A549 (cell line): ENCODE data around the gene ZNF394. TPM values are rescaled to one million over a fixed set of nuclear protein-coding genes. Genes with fewer than 3 reads are reported as not detected.

Experiments
- ATAC-seq, 2 experiments: fragments of 200-7000 bp in 1 of 2; fragments of >200 bp in 1 of 2; cut with Nextera tagmentation in 1 of 2; cut with Tn5 transposase in 1 of 2; 3 replicates each; pipeline versions ENCODE4 v1.8.0 to v1.9.1; 2018 to 2020; ENCODE audit warnings: mild to moderate bottlenecking in 1 of 2, moderate library complexity in 1 of 2
- CTCF ChIA-PET: fragments of 300-600 bp; sonication (Branson Sonifier 250); formaldehyde crosslinking; extraction: SDS; loops from one replicate; lab custom pipeline; 2021; ENCODE audit warnings: antibody characterized with exemption, inconsistent platforms; lab: Yijun Ruan, JAX
- POLR2A ChIA-PET: fragments of 350-600 bp; formaldehyde crosslinking; extraction: SDS; loops from one replicate; lab custom pipeline; 2021; ENCODE audit warnings: antibody characterized with exemption, inconsistent platforms; lab: Yijun Ruan, JAX
- DNase-seq, 2 experiments: peaks; one replicate each; pipeline versions ENCODE4 v3.0.0 to v3.0.0-alpha.2; 2011 to 2016; ENCODE audit warnings: low read depth in 1 of 2, low spot score in 1 of 2
- FAIRE-seq: peaks from 2 replicates; lab custom pipeline; 2011; peaks lifted over from hg19 to GRCh38; lab: Jason Lieb, UNC
- H3K27ac ChIP-seq, 2 experiments: fragments of >200 bp; sonication (Bioruptor Twin); formaldehyde crosslinking; 3 replicates each; pipeline ENCODE4 v1.5.1; 2016 to 2017
- H3K4me1 ChIP-seq: fragments of >200 bp; sonication (Bioruptor Twin); formaldehyde crosslinking; 3 replicates; pipeline ENCODE4 v1.6.1; 2016
- H3K4me2 ChIP-seq: fragments of >200 bp; sonication (Bioruptor Twin); formaldehyde crosslinking; 3 replicates; pipeline ENCODE4 v1.6.1; 2016
- H3K4me3 ChIP-seq: fragments of >200 bp; sonication (Bioruptor Twin); formaldehyde crosslinking; 3 replicates; pipeline ENCODE4 v1.5.1; 2016
- H3K9me3 ChIP-seq: fragments of >200 bp; sonication (Bioruptor Twin); formaldehyde crosslinking; 3 replicates; pipeline ENCODE4 v1.6.1; 2016
- ATOH8 ChIP-seq: fragments of 250-450 bp; sonication (Bioruptor Pico); IDR thresholded peaks from 2 replicates; pipeline ENCODE4 v1.5.0; 2020; ENCODE audit warnings: low read depth, mild to moderate bottlenecking, moderate library complexity
- BCL3 ChIP-seq: fragments of >200 bp; sonication (Bioruptor Twin); formaldehyde crosslinking; IDR thresholded peaks from 3 replicates; pipeline ENCODE4 v1.6.1; 2016
- CBX8 ChIP-seq: fragments of 200-600 bp; sonication (generic); IDR thresholded peaks from 2 replicates; pipeline ENCODE4 v1.6.1; 2016
- CTCF ChIP-seq: fragments of >200 bp; sonication (Bioruptor Twin); formaldehyde crosslinking; IDR thresholded peaks from 3 replicates; pipeline ENCODE4 v1.5.1; 2016
- E2F6 ChIP-seq: IDR thresholded peaks from 2 replicates; pipeline ENCODE4 v1.6.1; 2012; ENCODE audit warnings: low read depth, borderline replicate concordance
- EHF ChIP-seq: fragments of 250-450 bp; sonication (Bioruptor Pico); IDR thresholded peaks from 2 replicates; pipeline ENCODE4 v1.5.0; 2020; ENCODE audit warnings: mild to moderate bottlenecking
- EP300 ChIP-seq, 2 experiments: fragments of >200 bp; sonication (Bioruptor Twin); formaldehyde crosslinking; IDR thresholded peaks; 2 replicates in 1 of 2; 3 replicates in 1 of 2; pipeline ENCODE4 v1.6.1; 2016 to 2017
- FOSL2 ChIP-seq, 2 experiments: fragments of 450-650 bp in 1 of 2; fragments of >200 bp in 1 of 2; sonication (Bioruptor Twin) in 1 of 2; formaldehyde crosslinking; IDR thresholded peaks; 2 replicates each; pipeline versions ENCODE4 v1.5.0 to v1.6.1; 2016 to 2020; ENCODE audit warnings: mild to moderate bottlenecking in 1 of 2, moderate library complexity in 1 of 2
- GATA3 ChIP-seq: IDR thresholded peaks from 2 replicates; pipeline ENCODE4 v1.6.1; 2012; ENCODE audit warnings: borderline replicate concordance
- HOXA7 ChIP-seq: fragments of 250-450 bp; sonication (Bioruptor Pico); IDR thresholded peaks from 2 replicates; pipeline ENCODE4 v1.5.0; 2020; ENCODE audit warnings: mild to moderate bottlenecking, moderate library complexity
- HOXB5 ChIP-seq: fragments of 250-450 bp; sonication (Bioruptor Pico); IDR thresholded peaks from 2 replicates; pipeline ENCODE4 v1.5.0; 2020; ENCODE audit warnings: mild to moderate bottlenecking, moderate library complexity
- JUN ChIP-seq, 2 experiments: fragments of >200 bp; sonication (Bioruptor Twin); formaldehyde crosslinking; IDR thresholded peaks; 2 replicates in 1 of 2; 3 replicates in 1 of 2; pipeline ENCODE4 v1.6.1; 2016 to 2017
- KDM5A ChIP-seq: fragments of 200-600 bp; sonication (generic); IDR thresholded peaks from 2 replicates; pipeline ENCODE4 v1.6.1; 2016; ENCODE audit warnings: antibody characterized with exemption, mild to moderate bottlenecking
- MAX ChIP-seq: IDR thresholded peaks from 2 replicates; pipeline ENCODE4 v1.6.1; 2012
- MAZ ChIP-seq: fragments of 150-350 bp; IDR thresholded peaks from 2 replicates; pipeline ENCODE4 v1.6.1; 2014; ENCODE audit warnings: antibody characterized with exemption, low read depth, low read length, borderline replicate concordance
- MYC ChIP-seq: IDR thresholded peaks from 2 replicates; pipeline ENCODE4 v1.6.1; 2012; ENCODE audit warnings: mild to moderate bottlenecking, inconsistent platforms, low read length, improper control_type of control experiment, borderline replicate concordance
- POLR2AphosphoS2 ChIP-seq: conservative IDR thresholded peaks from 2 replicates; pipeline ENCODE4 v1.6.1; 2012; ENCODE audit warnings: low read length, improper control_type of control experiment, inconsistent platforms
- RAD21 ChIP-seq, 2 experiments: fragments of >200 bp in 1 of 2; sonication (Bioruptor Twin) in 1 of 2; formaldehyde crosslinking in 1 of 2; IDR thresholded peaks in 1 of 2; conservative IDR thresholded peaks in 1 of 2; 2 replicates in 1 of 2; 3 replicates in 1 of 2; pipeline ENCODE4 v1.6.1; 2012 to 2018; ENCODE audit warnings: inconsistent platforms in 1 of 2
- RCOR1 ChIP-seq: fragments of 150-350 bp; IDR thresholded peaks from 2 replicates; pipeline ENCODE4 v1.6.1; 2014; ENCODE audit warnings: antibody characterized with exemption, low read length, low read depth
- REST ChIP-seq: fragments of 200-600 bp; sonication (generic); IDR thresholded peaks from 2 replicates; pipeline ENCODE4 v1.6.1; 2016; ENCODE audit warnings: antibody characterized with exemption, mild to moderate bottlenecking, moderate library complexity
- SMC3 ChIP-seq: fragments of >200 bp; sonication (Bioruptor Twin); formaldehyde crosslinking; IDR thresholded peaks from 3 replicates; pipeline ENCODE4 v1.6.1; 2018; ENCODE audit warnings: inconsistent platforms
- ZC3H11A ChIP-seq: fragments of 450-650 bp; IDR thresholded peaks from 2 replicates; pipeline ENCODE4 v1.6.1; 2014; ENCODE audit warnings: antibody characterized with exemption, mild to moderate bottlenecking
- WGBS: methylation state at CpG from one replicate; pipeline ENCODE4 v1.1.6; 2017; ENCODE audit errors: missing lambda C conversion rate; 5-methylcytosine and 5-hydroxymethylcytosine counted together
- polyA plus RNA-seq, 4 experiments: library from polyadenylated mRNA; depleted of rRNA in 3 of 4; stranded (reverse); fragments of >200 nt; fragmentation: RNase III in 1 of 4; extraction: RNeasy Plus Mini Kit Qiagen cat#74134 plus additional on column Dnase treatment in 1 of 4; gene quantifications; 2 replicates in 3 of 4; 3 replicates in 1 of 4; pipeline ENCODE4 v1.2.3, GENCODE V29; 2011 to 2017

Gene ZNF394
- polyA plus RNA-seq, 2 of the 4 experiments (the other 2 are of a cell fraction), result 12.8 to 13.6 TPM

GRCh38 chr7:99541212-99541611 is 41.1 kb upstream of the ZNF394 start (continued):
- TF ChIP-seq SMC3 (no peak), CTCF (no peak), MYC (no peak), BCL3 (no peak), MAX (no peak), REST (no peak), POLR2AphosphoS2 (no peak), MAZ (no peak)

- no peak for FAIRE-seq
- Histone ChIP-seq H3K27ac (no peak overlapping the region), H3K4me3 (no peak overlapping the region), H3K4me2 (no peak overlapping the region), H3K4me1 (no peaks in the 10 kb centered on the region), H3K9me3 (peaks cover 99% of the 10 kb centered on the region)
- 86% methylated on average over 5 of the region's 5 CpGs for WGBS
- no peak for TF ChIP-seq HOXB5 (CRISPR knock-in tag)
- no peak for TF ChIP-seq FOSL2 (IDR thresholded peaks at IDR 0.05)
- no peak for TF ChIP-seq FOSL2 (CRISPR knock-in tag; IDR thresholded peaks at IDR 0.05)
- TF ChIP-seq E2F6, result no peak
- TF ChIP-seq EP300 (IDR thresholded peaks at IDR 0.05), result no peak
- no peak for TF ChIP-seq EHF (CRISPR knock-in tag)
- no peak for TF ChIP-seq ZC3H11A
- TF ChIP-seq CTCF, result no peak
- no peak for TF ChIP-seq RAD21 (conservative IDR thresholded peaks at IDR 0.05 in 1 of 2, IDR thresholded peaks at IDR 0.05 in 1 of 2)
- TF ChIP-seq MAZ, result no peak
- no peak for TF ChIP-seq KDM5A
- TF ChIP-seq RCOR1, result no peak
- TF ChIP-seq ATOH8 (CRISPR knock-in tag), result no peak
- TF ChIP-seq HOXA7 (CRISPR knock-in tag), result no peak
- no peak for TF ChIP-seq JUN (IDR thresholded peaks at IDR 0.05)
- TF ChIP-seq CBX8, result no peak
- no peak for TF ChIP-seq GATA3
- TF ChIP-seq, all 56 proteins: peak for 0
- POLR2A ChIA-PET, result no interaction called here
- ATAC-seq, result no peak
- CTCF ChIA-PET, result interaction anchor here (1.2 to 1.7 kb wide), 2 partner anchors 10 to 14 kb away, joined by 3 to 11 read pairs; no protein-coding TSS in a partner anchor
- DNase-seq, result no peak
These were observed 40.5 kb upstream of the ZNF394 start for GRCh38 chr7:99540542-99540941.
